Activated CD4-positive, CD25-positive, alpha-beta regulatory T cell treated with anti-CD3 and anti-CD28 coated beads, Interleukin-2, amount 50 U/mL, for 72 hours (primary cell): ENCODE results near the gene KCNC4.

Experiments used
- DNase-seq: peaks from one replicate; pipeline ENCODE4 v3.0.0; 2021

The KCNC4 gene

DNA sequence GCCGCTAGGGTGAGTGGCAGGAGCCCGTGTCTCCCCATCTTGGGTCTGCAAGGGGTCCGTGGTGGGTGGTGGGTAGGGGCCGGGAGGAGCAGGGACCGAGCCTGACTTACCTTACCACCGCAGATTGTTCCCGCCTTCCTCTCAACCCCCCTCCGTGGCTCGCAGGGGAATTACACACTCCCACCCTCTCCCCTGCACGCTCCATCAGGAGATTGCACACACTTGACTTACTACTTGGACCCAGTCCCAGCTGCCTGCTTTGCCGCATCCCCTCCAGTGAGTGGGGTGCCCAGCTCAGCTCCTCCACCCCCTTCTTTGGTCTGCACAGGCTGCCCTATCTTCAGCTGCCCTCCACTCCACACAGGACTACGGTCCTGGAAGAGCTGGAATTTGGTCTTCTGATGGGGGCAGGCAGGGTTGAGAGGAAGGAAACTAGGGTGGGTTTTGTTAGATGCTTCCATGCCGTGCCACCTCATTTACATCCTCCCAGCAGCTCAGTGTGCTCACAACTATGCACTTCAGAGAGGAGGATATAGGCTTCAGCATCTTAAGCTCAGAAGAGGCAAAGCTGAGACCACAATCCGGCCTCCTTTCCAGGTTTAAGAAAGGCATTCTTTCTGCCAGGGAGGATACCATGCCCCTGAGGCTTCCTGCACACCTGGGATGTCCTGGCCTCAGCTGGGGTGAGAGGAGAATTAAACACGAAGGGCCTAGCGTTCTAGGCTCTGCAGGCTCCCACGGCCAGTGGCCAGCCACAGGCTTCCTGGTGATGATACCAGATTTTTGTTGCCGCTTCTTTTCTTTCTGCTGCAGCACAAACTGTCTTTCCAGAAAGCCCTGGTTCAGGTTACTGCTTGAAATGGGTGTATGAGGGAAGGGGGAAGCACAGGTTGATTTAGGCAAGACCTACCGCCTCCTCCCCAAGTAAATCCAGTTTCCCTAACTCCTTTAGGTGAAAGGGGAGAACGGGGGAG lies 2.3 kb downstream of the KCNC4 start:
- no peak for DNase-seq

DNA sequence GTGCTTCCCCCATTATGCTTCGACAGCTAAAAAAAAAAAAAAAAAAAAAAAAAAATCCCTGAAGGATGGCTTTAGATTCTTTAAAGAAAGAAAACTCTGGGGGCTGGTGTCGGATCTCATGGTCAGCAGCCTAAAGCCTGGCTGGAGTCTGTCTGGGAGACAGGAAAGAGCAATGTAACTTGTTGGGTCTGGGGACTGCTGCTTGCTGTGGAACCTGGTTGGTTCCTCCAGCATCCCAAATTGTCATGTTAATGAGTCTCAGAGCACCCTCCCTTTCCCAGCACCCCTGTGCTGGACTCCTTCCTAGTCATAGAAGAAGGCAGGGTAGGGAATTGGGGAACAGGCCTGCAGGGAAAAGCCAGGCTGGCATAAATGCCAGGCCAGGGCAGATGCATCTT lies 3.0 kb downstream of the KCNC4 start:
- no peak for DNase-seq

GRCh38 chr1:110214454-110215404 lies 4.6 kb downstream of the KCNC4 start:
- no peak for DNase-seq

DNA sequence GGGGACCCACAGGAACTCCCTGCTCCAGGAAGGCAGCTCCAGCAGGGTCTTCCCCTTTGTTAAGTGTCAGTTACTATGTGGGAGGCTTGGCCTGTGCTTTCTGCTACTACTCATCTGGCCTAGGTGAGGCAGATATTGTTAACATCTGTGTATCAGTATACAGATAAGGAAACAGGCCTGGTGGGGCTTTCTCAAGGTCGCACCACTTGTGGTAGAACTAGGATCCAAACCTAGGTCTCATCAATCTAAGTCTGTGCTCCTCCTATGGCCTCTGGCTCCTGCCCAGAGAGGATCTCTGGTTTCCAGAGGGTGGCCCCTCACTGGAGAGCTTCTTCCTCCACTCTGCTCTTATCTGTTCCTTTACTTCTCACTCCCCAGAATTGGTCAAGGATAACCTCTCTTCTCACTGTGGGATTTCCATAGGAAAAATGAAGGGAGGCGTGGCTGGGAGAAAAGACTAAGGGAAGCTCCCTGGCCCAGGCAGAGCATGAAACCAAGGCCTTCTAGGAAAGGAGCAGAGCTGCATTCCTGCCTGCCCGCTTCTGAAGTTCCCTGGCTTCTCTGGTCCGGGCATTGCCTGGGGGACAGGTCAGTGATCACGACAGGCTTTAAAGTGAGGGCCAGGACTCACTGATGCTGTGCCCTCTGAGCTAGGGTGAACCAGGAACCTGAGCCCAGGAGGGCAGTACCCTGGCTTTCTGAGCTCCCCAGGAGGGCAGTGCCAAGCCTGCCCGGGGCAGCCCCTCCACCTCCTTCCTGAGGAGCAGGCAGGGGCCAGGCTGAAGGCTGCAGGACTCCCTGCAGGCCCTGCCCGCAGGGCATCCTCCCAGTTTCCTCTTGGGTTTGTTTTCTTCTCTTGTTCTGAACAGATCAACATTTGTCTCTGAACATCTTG lies 5.8 kb downstream of the KCNC4 start:
- DNase-seq: no peak

DNA sequence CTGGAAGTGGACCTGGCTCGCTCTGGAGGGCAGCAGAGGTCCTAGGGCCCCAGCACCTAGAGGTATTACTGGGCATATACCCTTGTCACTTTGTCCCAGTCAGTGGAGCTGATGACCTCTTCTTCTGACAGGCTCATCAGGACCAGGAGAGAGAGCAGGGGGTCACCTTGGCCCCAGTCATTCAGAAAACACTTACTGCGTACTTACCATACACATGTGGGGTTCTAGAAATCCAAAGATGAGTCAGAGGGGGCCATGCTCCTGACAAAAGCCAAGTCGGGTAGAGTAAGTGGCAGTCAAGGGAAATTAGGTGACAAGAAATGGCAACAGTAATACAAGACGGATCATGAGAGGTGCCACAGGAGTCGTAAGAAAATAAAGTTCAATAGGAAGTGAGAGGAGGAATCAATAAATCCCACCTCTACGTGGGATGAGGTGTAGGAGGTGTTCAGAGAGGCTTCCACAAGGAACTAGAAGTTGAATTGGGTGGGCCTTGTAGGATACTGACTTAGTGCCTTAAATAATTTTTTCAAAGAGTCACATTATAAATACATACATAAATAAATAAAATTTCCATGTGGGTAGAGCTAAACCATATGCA lies 6.8 kb downstream of the KCNC4 start:
- no peak for DNase-seq

DNA sequence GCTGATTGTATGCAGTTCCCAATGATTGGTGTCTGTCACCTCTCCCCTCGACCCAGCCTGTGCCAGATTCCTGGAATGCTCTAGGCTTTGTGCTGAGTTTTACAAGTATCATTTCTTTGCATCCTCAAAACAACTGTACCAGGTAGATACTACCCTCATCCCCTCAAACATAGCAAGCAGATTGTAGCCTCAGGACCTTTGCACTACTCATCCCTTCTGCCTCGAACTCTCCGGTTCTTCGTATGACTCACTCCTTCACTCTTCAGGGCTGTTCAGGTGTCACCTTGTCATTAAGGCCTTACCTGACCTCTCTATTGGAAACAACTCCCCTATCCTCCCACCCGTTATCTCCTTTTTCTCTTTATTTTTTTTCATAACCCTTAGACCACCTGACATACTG lies 8.0 kb downstream of the KCNC4 start:
- DNase-seq: no peak

GRCh38 chr1:110218739-110219138 lies 8.6 kb downstream of the KCNC4 start:
- no peak for DNase-seq

DNA sequence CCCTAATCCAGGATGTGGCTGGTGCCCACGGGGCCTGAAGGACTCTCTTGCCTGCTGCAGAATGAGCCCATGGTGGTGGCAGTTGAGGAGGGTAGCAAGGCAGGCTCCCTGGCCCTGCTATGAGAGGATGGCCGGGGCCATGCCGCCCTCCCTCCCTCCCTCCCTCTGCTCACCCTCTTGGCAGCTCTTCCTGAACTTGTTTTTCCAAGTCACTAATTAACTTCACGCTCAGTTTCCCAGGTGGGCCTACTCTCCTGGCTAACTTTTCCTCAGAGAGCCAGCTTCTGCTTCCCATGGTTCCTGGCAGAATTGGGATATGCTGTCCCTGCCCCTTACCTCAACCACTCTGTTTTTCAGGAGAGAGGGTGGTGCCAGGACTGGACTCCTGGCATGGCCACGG lies 10.2 kb downstream of the KCNC4 start:
- no peak for DNase-seq

DNA sequence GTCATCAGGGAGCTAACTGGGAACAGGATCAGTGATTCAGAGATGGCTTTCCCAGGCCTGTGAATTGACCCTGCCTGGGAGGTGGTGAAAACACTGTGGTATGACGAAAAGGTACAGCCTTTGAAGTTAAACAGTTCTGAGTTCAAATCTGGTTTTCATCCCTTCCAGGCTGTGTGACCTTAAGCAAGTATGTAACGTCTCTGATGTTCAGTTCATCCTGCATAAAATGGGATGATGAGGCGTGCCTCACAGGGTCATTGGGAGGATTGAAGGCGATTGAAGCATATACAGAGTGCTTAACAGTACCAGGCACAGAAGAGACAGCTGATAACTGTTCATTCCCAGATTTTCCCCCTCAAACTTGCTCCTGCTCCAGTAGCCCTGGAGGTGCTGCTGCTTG lies 11.0 kb downstream of the KCNC4 start:
- DNase-seq: no peak

DNA sequence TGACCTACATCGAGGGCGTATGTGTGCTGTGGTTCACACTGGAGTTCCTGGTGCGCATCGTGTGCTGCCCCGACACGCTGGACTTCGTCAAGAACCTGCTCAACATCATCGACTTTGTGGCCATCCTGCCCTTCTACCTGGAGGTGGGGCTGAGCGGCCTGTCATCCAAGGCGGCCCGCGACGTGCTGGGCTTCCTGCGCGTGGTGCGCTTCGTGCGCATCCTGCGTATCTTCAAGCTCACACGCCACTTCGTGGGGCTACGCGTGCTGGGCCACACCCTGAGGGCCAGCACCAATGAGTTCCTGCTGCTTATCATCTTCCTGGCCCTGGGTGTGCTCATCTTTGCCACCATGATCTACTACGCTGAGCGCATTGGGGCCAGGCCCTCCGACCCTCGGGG lies 13.0 kb downstream of the KCNC4 start:
- DNase-seq: no peak

- no peak for DNase-seq
Measured at GRCh38 chr1:110223581-110223980, 13.5 kb downstream of the KCNC4 start.

DNA sequence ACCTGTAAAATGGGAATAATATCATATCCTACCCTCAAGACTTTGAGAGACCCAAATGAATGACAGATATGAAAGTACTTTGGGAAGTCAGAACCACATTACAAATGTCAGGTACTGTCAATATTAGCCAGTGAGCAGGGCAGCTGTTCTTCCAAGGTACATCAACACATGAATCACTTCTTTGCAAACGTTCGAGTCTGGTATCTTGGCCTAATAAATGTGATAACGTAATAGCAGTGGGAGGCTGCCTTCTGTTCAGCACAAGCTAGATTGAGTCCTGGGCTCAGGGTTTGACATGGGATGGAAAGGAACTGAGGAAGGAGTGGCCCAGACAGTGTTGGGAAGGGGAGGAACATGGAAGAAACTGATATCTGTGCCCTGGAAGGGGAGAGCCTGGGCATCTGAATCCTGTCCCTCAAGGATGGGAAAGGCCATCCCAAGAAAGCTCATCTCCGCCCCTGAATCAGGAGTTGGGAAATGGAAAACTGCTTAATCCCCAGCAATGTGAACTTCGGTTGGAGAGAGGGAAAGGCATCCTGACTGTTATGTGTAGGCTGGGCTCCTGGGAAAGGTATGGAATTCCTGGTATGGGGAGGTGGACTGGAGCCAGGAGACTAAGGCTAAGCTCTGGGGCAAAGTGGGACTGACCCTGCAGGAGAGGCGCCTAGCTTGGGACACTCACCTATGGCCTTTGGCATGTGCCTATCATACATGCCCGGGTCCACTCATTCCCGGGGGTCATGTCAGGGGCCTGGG lies 14.3 kb downstream of the KCNC4 start:
- no peak for DNase-seq

- DNase-seq: no peak
Measured at GRCh38 chr1:110225212-110225611, 15.1 kb downstream of the KCNC4 start.

- DNase-seq: no peak
Measured at GRCh38 chr1:110225756-110226404, 15.8 kb downstream of the KCNC4 start.

- no peak for DNase-seq
Measured at GRCh38 chr1:110227774-110228173, 17.7 kb downstream of the KCNC4 start.

DNA sequence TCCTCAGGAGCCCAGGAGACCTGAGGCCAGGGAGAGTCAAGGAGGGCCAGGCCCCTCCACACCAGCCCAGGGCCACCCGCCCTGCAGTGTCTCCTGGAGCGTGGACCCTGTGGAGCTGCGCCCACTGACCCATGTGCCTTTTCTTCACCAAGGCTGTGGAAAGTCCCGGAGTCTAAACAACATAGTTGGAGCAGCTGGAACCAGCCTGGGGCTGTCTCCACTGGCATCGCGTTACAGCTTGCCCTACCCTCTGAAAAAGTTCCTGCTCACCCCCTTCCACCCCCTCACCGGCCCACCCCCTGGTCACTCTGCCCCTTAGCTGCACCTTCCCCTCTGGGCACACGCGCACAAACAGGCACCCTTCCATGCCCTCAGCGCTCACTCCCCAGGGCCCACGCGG lies 18.3 kb downstream of the KCNC4 start:
- DNase-seq: no peak

GRCh38 chr1:110228869-110229268 lies 18.8 kb downstream of the KCNC4 start:
- DNase-seq: no peak

GRCh38 chr1:110229348-110230001 lies 19.4 kb downstream of the KCNC4 start:
- DNase-seq: no peak

DNA sequence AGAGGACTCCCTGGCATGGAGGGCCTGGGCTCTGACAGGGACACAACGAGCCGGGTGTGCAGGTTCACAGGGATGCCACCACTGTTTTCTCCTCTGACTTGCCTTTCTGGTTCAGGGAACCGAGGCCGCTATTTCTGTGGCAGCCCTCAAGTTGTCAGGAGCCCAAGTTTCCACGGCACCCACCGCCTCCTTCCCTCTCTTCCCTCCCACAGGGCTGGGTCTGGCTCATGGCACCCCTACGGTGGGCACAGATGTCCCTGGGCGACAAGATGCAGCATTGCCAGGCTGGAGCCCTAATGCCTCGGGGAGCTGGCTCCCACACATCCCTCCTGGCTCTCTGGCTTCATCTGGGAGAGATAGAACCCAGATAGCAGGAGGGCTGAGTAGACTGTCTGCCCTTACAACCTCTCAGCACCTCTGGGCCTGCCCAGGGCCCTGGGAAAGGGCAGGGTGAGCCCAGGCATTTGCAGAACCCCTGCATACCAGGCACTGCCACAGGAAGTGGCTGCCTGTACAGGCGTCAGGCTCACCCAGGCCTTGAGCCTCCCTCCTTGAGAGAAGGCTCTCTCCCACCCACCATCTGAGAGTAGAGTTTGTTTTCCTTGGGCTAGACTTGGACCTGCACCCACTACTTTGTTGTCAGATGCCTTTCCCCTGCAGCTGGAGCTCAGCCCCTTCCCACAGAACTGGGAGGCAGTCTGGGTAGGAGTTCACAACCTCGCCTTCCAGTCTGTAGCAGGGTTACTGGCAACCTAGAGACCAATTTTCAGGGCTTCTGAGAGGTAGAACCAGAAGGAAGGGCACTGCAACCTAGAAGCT lies 20.5 kb downstream of the KCNC4 start:
- DNase-seq: no peak
